G401.6 (cell line): ENCODE results near the gene TIPARP.
"Not testable (repeated sequence)": the region's sequence is repeated elsewhere in the genome, so short reads cannot be mapped to it uniquely, and the experiment has no call there.

Source experiments
- FAIRE-seq: peaks from 2 replicates; lab custom pipeline; 2012; peaks lifted over from hg19 to GRCh38; lab: Jason Lieb, UNC

The TIPARP gene

GRCh38 chr3:156648086-156648485 lies 26.3 kb upstream of the TIPARP start:
- FAIRE-seq = no peak

GRCh38 chr3:156649681-156650080 lies 24.7 kb upstream of the TIPARP start:
- no peak for FAIRE-seq

DNA sequence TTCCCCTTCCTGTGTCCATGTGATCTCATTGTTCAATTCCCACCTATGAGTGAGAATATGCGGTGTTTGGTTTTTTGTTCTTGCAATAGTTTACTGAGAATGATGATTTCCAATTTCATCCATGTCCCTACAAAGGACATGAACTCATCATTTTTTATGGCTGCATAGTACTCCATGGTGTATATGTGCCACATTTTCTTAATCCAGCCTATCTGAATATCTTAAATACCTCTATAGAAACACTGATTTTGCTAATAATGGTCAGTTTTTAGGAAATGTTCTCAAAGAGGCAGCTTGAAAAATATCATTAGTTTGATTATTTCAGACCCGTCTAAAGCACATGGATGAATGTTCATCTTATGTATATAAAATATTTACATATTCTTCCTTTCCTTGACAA lies 21.7 kb upstream of the TIPARP start:
- FAIRE-seq = not testable (repeated sequence)

GRCh38 chr3:156654834-156655233 lies 19.6 kb upstream of the TIPARP start:
- FAIRE-seq = no peak

DNA sequence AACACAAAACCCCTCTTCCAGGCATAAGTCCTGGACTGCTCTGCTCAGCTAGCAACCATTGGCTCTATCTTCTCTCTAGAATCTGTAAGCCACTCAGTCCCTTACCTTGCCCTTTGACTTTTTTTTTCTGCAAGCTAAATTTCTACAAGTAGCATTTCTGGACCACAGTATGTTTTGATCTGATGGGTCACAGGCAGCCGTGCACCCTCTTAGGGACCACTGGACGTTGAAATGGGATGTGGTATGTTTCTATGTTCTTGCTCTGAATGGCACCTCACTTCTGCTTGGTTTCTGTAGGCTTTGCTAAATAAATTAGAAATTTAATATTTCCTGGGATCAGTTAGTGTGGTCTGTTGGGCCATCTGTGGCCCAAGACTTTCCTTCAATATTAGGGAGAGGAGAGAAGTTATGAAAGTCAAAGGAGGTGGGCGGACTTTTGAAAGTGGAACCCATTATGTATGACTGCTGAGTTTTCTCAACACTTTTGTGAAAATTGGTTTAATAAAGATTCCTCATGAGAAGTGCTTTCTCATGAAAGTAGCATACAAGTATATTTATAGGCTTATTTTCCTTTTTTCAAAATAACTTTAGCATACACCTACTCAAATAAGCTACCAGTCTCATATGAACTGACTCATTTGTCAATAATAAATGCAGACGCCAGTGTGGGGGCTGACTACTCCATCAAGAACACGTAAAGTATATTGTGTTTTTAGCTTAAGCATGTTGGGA lies 18.4 kb upstream of the TIPARP start:
- no peak for FAIRE-seq

DNA sequence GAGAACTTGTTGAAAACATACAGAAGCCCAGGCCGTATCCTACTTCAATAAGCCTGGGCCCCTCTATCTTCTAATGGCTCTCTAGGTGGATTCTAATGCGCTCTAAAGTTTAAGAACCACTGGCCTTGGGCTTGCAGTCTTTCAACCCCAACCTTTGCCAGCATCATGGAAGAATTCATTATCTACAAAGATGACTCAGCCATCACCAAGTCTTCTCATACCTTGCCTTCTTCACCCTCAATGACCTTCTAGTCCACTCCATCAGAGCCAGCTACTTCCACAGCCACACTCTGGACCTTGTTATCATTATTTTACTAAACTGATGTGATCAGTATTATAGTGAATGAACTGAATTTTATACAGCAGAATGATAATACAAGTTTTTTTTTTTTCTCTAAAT lies 16.9 kb upstream of the TIPARP start:
- no peak for FAIRE-seq

DNA sequence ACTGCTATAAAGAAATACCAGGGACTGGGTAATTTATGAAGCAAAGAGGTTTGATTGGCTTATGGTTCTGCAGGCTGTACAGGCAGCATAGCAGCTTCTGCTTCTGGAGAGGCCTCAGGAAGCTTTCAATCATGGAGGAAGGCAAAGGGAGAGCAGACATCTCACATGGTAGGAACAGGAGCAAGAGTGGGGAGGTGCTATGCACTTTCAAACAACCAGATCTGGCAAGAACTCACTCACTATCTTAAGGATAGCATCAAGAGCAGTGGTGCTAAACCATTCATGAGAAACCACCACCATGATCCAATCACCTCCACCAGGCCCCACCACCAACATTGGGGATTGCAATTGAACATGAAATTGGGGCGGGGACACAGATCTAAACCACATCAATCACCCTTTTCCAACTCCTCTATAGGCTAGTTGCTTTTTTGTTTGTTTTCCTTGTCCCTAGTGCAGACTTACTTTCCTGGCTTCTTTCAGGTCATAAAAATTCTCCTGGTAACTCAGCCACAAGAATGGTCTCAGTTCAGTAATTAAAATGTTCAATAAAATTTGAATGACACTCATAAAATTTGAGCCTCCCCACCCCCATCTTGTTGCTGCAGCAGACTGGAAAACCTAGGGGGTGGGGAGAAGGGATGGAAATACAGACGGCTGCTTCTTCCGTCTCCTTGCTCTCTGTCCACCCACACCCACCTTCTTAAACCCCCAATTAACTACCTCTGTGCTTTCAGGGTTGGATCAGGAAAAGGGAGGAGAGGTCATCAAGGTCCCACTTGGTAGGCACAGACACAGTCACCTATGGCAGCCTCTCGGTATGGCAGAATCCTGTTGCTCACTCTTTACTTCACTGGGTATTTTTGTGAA lies 16.3 kb upstream of the TIPARP start:
- no peak for FAIRE-seq

DNA sequence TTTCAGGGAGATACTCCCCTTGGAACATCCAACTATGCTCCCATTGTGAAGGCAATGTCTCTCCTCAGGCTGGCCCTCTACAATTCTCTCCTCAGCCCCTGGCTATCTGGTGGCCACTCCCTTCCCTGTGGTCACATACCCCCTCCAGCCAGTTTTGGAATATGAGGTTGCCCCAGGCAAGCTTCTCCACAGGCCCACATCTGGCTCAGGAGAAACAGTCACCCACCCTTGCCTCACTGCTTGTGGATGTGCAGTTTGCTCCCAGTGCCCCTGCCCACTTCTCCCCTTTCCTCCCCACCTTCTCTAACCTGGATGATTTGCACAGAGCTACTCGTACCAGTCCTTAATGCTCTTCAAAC lies 15.7 kb upstream of the TIPARP start:
- FAIRE-seq = no peak

GRCh38 chr3:156659260-156659659 lies 15.1 kb upstream of the TIPARP start:
- FAIRE-seq = no peak

- no peak for FAIRE-seq
Observed at GRCh38 chr3:156661155-156661554, 13.2 kb upstream of the TIPARP start.

DNA sequence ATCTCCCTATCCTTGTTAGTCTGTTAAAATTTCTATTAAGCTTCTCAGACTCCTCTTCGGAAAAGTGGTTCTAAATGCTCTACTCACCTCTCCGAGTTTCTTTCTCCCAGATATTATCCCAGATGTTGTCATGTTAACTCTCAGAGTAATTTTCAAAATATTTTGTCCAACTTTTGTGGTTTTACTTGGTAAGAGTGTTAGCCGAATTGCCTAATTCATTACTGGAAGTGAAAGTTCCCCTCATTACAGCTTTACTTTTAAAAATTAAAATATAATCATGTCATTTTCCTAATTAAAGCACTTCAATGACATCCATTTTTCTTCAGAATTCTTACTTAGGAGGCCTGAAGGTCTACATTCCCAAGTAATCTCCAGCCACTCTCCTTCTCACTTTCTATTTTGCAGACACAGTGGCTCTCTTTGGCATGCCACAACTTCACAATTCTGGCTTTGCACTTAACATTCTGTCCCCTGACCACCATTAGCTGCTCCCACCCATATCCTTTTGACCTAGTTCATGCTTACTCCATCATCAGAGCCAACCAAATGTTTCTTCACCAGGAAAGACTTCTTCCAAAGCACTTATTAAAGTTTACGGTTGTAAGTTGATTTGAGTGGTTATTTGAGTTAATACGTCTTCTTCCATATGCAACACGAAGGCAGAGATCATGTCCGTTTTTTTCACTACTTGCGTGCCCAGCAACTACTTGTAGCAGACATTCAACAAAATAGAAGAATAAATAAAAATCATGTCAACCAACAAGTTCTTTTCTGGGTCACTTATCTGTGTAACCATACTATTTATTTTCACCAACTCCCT lies 10.2 kb upstream of the TIPARP start:
- no peak for FAIRE-seq

GRCh38 chr3:156664831-156665178 lies 9.6 kb upstream of the TIPARP start:
- FAIRE-seq = no peak

- FAIRE-seq = no peak
Observed at GRCh38 chr3:156665291-156665690, 9.1 kb upstream of the TIPARP start.

GRCh38 chr3:156666073-156666472 lies 8.3 kb upstream of the TIPARP start:
- FAIRE-seq = no peak

- FAIRE-seq = no peak
Observed at GRCh38 chr3:156668073-156668763, 6.2 kb upstream of the TIPARP start.

DNA sequence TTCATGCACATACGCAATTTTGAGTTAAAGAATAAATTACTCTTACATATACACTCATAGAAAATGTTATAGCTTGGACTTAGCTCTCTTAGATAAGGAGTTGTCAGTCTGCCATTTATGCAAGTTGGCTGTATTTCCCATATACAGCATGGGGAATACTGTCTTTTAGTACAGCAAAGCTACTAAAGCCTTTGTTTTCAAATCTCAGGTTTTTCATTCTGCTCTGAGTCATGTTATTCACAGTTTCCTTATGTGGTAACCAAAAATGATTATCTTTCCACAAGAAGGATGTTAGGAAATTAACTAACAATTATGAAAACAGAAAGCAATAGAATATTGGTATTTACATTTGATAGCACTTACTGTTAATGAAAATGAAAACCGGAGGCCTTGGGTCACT lies 4.3 kb upstream of the TIPARP start:
- FAIRE-seq = no peak

GRCh38 chr3:156670652-156671051 lies 3.7 kb upstream of the TIPARP start:
- FAIRE-seq = no peak

- no peak for FAIRE-seq
Observed at GRCh38 chr3:156673732-156674045, 701 bp upstream of the TIPARP start.

DNA sequence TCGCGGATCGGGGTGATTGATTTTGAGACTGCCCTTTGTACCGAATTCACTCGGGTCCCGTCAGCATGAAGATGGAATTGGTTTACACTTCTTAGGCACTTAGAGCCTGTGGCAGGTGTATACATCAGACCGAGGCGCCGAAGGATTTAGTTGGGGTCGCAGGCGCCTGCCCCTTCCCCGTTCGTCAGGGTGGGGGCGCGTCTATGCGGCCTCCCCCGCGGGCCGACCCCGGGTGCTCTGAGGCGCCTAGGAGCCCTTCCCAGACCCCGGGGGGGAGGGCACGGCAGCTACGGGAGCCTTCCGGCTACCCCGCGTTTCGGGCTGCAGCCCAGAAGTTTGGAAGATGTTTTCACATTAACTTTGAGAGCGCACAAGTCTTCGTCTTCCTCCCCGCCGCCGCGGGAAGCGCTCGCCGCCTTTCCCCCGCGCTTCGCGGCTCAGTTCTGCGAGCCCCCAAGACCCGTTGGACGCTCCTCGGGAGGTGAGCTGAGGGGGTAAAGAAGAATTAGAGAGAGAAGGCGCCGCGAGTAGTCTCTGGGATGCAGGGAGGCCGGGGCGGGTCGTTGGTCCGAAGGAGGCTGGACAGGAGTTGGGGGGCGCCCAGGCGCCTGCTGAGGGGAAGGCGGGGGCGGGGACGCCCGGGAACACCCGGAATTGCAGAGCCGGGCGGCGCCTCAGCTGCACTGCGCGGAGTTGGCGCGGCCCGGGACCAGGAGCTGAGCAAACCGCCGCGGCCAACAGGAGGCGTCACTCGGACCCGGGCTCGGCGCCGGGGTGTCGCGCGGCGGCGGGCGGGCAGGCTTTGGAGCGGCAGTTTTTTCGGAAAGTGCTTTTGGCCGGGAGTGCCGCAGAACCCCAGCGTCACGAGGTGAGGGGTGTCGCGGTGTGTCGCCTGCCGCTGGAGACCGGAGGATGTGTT lies 780 bp downstream of the TIPARP start:
- FAIRE-seq = no peak

DNA sequence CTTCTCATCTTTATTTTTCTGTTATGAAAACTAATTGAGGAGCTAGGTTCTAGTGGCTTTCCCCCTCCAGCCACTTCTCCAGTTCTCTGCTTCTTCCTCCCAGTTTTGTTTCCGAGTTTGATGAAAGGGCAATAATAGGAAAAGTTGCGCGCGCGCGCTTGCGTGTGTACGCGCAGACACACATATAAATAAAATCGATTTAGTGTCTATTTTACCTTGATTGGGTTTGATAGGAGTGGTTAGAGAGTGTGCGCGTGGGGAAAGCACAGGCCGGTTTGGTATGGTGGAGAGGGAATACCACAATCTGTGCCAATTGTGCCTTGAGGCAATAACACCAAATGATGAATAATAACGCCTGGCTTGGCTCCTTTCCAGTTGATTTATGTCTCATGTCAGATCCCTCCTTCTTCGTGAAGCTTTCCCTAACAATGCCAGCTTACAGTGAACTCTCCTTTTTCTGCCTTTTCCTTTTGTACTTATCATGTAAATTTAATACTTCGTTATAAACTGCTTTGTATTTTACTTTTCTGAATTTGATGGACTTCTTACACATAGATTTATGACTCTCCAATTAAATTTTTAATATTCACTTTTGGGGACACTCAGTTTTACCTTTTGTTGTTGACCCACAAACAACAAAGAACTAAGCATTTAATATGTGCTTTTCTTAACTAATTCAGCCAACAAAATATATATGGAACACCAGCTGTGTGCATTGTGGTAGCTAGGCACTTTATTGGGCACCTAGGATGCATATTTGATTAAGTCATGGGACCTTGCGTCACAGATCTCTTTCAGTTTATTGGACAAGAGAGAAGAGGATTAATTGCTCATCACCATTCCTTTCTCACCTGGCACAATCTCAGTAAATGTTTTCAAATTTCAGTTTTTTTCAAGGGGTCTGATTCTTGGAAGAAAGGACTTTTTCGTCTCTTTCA lies 1.7 kb downstream of the TIPARP start:
- FAIRE-seq = no peak
